Activated effector memory CD4-positive, alpha-beta T cell treated with anti-CD3 and anti-CD28 coated beads, Interleukin-2, amount 50 U/mL, for 16 hours (primary cell): ENCODE results near the gene EPAS1.

ENCODE experiments used
- DNase-seq: peaks from one replicate; pipeline ENCODE4 v3.0.0-alpha.2; 2020

Gene EPAS1

GRCh38 chr2:46296840-46297545 lies at the start of gene EPAS1:
Gene EPAS1, plus strand, starts transcription at chr2:46297407. Its CDS starts 505 bp downstream, at chr2:46297912.
- peak; percentile 94 for DNase-seq

GRCh38 chr2:46248171-46248570 lies 49.0 kb upstream of the EPAS1 start:
- DNase-seq = no peak

- DNase-seq = no peak
Measured at GRCh38 chr2:46249654-46250053, 47.6 kb upstream of the EPAS1 start.

- DNase-seq = no peak
Measured at GRCh38 chr2:46252891-46253659, 44.1 kb upstream of the EPAS1 start.

GRCh38 chr2:46254474-46254873 lies 42.7 kb upstream of the EPAS1 start:
- no peak for DNase-seq

GRCh38 chr2:46256563-46257142 lies 40.6 kb upstream of the EPAS1 start:
- no peak for DNase-seq

GRCh38 chr2:46257476-46257875 lies 39.7 kb upstream of the EPAS1 start:
- DNase-seq = no peak

- DNase-seq = no peak
Measured at GRCh38 chr2:46257980-46258379, 39.2 kb upstream of the EPAS1 start.

GRCh38 chr2:46258937-46259776 lies 38.0 kb upstream of the EPAS1 start:
- no peak for DNase-seq

GRCh38 chr2:46259777-46260168 lies 37.4 kb upstream of the EPAS1 start:
- no peak for DNase-seq

- DNase-seq = no peak
Measured at GRCh38 chr2:46260305-46260704, 36.9 kb upstream of the EPAS1 start.

- DNase-seq = no peak
Measured at GRCh38 chr2:46262248-46262938, 34.8 kb upstream of the EPAS1 start.

GRCh38 chr2:46263347-46263746 lies 33.9 kb upstream of the EPAS1 start:
- DNase-seq = no peak

- DNase-seq = no peak
Measured at GRCh38 chr2:46264447-46264846, 32.8 kb upstream of the EPAS1 start.

GRCh38 chr2:46266134-46266533 lies 31.1 kb upstream of the EPAS1 start:
- DNase-seq = no peak

GRCh38 chr2:46267616-46268015 lies 29.6 kb upstream of the EPAS1 start:
- no peak for DNase-seq

GRCh38 chr2:46268196-46268595 lies 29.0 kb upstream of the EPAS1 start:
- no peak for DNase-seq

- DNase-seq = no peak
Measured at GRCh38 chr2:46269001-46269400, 28.2 kb upstream of the EPAS1 start.

GRCh38 chr2:46269544-46270273 lies 27.5 kb upstream of the EPAS1 start:
- no peak for DNase-seq

- DNase-seq = no peak
Measured at GRCh38 chr2:46270384-46270783, 26.8 kb upstream of the EPAS1 start.

- no peak for DNase-seq
Measured at GRCh38 chr2:46273225-46273863, 23.9 kb upstream of the EPAS1 start.
